GM12892 (cell line): Measurements from ENCODE around the gene AP5B1.

ENCODE experiments used
- POLR2A ChIP-seq: IDR thresholded peaks from 2 replicates; pipeline ENCODE4 v1.6.1; 2011; ENCODE audit warnings: low read depth, low read length, control low read depth
- POLR2AphosphoS5 ChIP-seq: IDR thresholded peaks from 2 replicates; pipeline ENCODE4 v1.6.1; 2011; ENCODE audit warnings: low read depth, low read length, control low read depth
- TAF1 ChIP-seq: IDR thresholded peaks from 2 replicates; pipeline ENCODE4 v1.6.1; 2011; ENCODE audit warnings: low read depth, mild to moderate bottlenecking, control low read depth, low read length, borderline replicate concordance

DNA sequence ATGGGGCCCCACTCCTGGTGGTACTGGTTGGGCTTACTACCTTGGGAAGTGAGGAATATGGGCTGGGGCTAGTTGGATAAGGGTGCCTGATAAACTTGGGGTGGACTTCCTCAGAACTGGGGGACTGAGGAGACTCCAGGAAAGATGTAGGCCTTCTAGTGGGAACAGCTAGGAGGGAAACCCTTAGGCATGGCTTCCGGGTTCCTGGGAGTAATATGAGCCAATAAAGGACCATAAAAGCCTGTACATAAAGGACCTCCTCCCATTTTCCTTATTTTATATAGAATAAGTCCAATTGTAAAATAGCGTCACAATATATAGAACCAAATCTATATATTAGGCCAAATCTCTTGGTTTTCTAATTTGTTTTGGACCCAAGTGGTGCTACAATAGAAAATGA lies 41.8 kb downstream of the AP5B1 start:
- no peak for TF ChIP-seq POLR2AphosphoS5
- TF ChIP-seq POLR2A: no peak
- no peak for TF ChIP-seq TAF1
